ENCODE results near the gene TMEM259.

The TMEM259 gene

GRCh38 chr19:1016647-1017114 is 4.2 kb downstream of the TMEM259 start:
- DNase-seq (ENCODE audit: low read depth), result no peak

DNA sequence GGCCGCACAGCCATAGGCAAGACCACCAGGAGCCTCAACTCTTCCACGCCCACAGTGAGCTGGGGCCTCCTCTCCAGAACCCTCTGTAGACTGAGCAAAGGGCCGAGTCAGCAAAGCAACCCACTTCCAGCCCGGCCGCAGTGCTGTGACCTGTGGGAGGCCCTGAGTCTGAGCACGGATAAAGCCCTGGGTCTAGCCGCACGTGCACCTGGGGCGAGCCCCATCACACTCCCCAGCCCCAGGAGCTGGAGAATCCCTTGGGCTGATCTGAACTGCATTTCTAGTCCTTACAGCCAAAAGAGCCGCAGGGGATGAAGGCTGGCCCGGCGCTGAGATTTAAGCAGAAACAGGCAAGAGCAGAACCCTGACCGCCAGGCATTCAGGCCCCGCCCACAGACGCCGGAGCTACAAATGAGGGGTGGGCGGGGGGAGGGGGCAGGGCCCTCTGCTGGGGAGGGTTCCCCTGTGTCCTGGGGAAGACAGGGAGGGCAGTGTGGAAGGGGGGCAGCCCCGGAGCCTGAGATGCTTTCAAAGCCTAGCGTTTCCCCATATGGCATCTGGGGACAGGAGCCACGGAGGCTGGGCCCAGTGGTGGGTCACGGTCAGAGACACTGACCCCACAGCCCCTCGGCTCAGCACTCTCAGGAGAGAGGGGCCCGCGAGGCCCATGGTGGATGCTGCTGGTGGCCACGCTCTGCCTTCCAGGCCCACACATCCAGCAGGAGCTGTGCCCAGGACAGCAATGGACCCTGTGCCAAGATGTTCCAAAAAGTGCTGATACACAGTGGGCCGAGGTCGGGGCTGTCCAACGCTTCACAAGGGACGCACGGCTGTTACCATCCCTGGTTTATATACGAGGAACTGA is 4.9 kb downstream of the TMEM259 start:
- no peak for DNase-seq (ENCODE audit: low read depth)
- H3K4me3 ChIP-seq (ENCODE audit: low read depth, low read length), result no peak overlapping the region

More at GRCh38 chr19:1016647-1017114, 4.2 kb downstream of the TMEM259 start:
- TF ChIP-seq, protein P1, sequence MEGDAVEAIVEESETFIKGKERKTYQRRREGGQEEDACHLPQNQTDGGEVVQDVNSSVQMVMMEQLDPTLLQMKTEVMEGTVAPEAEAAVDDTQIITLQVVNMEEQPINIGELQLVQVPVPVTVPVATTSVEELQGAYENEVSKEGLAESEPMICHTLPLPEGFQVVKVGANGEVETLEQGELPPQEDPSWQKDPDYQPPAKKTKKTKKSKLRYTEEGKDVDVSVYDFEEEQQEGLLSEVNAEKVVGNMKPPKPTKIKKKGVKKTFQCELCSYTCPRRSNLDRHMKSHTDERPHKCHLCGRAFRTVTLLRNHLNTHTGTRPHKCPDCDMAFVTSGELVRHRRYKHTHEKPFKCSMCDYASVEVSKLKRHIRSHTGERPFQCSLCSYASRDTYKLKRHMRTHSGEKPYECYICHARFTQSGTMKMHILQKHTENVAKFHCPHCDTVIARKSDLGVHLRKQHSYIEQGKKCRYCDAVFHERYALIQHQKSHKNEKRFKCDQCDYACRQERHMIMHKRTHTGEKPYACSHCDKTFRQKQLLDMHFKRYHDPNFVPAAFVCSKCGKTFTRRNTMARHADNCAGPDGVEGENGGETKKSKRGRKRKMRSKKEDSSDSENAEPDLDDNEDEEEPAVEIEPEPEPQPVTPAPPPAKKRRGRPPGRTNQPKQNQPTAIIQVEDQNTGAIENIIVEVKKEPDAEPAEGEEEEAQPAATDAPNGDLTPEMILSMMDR (IDR thresholded peaks at IDR 0.05; ENCODE audit: control insufficient read depth, extremely low read depth, insufficient read depth), result no peak
- H3K4me3 ChIP-seq (ENCODE audit: low read depth, low read length), result no peak overlapping the region; the same call in 1 of the 2 replicates

DNA sequence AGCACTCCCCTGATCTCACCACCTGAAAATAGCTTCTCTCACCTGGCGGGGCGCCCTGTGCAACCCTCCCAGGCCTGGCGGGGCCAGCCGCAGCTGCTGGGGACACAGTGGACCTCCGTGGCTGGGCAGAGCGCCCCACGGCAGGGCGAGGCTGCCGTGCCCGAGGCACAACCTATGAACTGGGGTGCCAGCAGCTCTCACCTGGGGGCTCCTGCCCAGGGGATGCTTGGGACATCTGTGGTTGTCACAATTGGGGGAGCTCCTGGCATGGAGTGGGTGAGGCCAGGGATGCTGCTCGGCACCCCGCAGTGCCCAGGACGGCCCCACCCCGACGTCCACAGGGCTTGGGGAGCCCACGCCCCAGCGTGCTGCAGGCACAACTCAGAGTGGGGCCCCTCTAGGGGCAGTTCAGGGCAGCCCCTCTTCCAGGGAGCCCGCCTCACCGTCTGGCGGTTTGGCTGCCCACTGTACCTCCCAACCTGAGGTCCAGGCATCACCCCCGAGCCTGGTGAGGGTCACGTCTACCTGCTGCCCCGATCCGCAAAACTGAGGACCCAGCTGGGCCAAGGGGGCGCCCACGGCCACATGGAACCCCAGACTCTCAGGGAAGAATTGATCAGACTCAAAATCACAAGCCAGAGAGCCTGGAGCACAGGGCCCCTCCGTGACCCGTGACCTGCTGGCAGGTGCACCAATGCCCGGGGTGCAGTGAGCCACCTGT is 5.7 kb downstream of the TMEM259 start:
- H3K4me3 ChIP-seq (ENCODE audit: low read depth, low read length), result no peak overlapping the region

More for the DNA sequence above, 4.9 kb downstream of the TMEM259 start:
- TF ChIP-seq, protein P1 (IDR thresholded peaks at IDR 0.05; ENCODE audit: control insufficient read depth, extremely low read depth, insufficient read depth), result no peak

GRCh38 chr19:1014161-1015060 is 6.5 kb downstream of the TMEM259 start:
- DNase-seq (ENCODE audit: low read depth), result no peak
- H3K4me3 ChIP-seq (ENCODE audit: low read depth, low read length), result no peak overlapping the region
- TF ChIP-seq, protein P1 (IDR thresholded peaks at IDR 0.05; ENCODE audit: control insufficient read depth, extremely low read depth, insufficient read depth), result no peak

More for the DNA sequence above, 5.7 kb downstream of the TMEM259 start:
- DNase-seq (ENCODE audit: low read depth), result no peak
- TF ChIP-seq, protein P1 (IDR thresholded peaks at IDR 0.05; ENCODE audit: control insufficient read depth, extremely low read depth, insufficient read depth), result no peak

- no peak overlapping the region for H3K4me3 ChIP-seq (ENCODE audit: low read depth, low read length)
- DNase-seq (ENCODE audit: low read depth), result no peak
- TF ChIP-seq, protein P1 (IDR thresholded peaks at IDR 0.05; ENCODE audit: control insufficient read depth, extremely low read depth, insufficient read depth), result no peak
These were observed 7.7 kb downstream of the TMEM259 start for GRCh38 chr19:1013218-1013617.

- no peak overlapping the region for H3K4me3 ChIP-seq (ENCODE audit: low read depth, low read length)
- TF ChIP-seq, protein P1 (IDR thresholded peaks at IDR 0.05; ENCODE audit: control insufficient read depth, extremely low read depth, insufficient read depth), result no peak
- DNase-seq (ENCODE audit: low read depth), result no peak
These were observed 8.6 kb downstream of the TMEM259 start for GRCh38 chr19:1012334-1012733.

All from LNCaP clone FGC (cell line).